GM18867 (cell line): Measurements from ENCODE around the gene PLEKHA1.

Experiments used
- ATAC-seq: cut with Tn5 transposase; IDR thresholded peaks from one replicate; pipeline ENCODE4 v1.9.1; 2021; ENCODE audit warnings: mild to moderate bottlenecking, moderate library complexity; ENCODE audit not compliant: unreplicated experiment

PLEKHA1 gene

DNA sequence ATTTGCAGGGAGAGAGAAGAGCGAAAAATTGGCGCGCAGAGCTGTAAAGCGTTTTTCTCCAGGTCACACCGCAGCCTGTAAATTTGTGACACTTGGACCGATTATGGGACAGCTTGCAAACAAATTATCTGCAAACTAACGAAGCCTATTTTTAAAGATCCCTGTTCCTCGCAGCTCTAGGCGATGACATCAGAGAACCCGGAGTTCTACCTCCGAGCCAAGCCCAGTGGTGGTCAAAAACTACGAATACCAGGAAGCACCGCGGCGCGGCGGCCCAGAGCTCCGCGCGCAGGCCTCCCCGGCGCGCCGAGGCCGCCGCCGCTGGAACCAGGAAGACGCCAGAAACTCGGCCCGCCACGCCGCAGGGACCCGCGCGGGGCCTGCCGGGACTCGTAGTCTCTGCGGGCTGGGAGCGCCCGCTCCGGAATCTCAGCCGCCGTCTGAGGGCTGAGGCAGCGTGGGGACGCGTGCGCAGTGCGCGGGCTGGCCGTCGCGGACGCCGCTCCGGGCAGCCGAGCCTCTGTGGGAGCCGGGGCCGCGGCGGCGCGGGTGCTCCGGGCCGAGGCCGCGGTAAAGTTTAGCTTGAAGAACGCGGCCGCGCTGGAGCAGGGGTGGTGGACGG lies at the start of gene PLEKHA1:
Gene PLEKHA1 (plus strand): TSS at position 472 of the 622 bp plus-strand sequence. CDS start 18,493 bp downstream, outside the sequence.
- peak; percentile 89 for ATAC-seq

DNA sequence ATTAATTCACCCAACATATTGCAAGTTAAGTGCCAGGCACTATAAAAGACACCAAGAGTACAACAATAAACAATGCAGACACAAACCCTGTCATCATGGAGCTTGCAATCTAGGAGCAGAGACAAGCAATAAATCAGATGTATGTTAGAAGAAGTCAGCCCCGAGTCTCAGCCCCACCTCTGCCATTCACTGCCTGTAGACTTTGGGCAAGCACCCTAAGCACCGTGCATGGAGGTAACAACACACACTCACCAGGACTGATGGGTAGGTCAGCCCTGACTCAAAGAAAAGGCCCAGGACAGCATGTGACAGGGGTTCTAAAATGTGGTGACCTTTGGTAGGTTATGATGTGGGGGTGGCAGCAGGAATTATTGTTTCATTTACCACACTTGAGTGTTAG lies 49.3 kb upstream of the PLEKHA1 start:
- ATAC-seq: no peak

DNA sequence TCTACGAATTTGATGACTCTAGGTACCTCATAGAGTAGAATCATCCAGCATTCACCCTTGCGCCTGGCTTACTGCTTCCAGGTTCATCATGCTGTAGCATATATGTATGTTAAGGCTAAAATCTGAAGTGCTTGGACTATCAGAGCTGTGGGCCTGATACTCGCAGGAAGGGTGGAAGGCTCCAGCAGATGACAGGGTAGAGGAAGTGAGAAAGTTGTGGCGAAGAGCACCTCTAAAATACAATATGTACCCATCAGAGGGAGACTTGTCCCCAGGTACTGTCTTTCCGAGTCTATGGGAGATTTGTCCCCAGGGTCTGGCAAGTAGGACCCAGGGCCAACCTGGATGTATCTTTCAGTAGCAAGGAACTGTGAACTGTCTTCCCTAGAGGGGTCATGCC lies 48.1 kb upstream of the PLEKHA1 start:
- peak; percentile 52 for ATAC-seq

DNA sequence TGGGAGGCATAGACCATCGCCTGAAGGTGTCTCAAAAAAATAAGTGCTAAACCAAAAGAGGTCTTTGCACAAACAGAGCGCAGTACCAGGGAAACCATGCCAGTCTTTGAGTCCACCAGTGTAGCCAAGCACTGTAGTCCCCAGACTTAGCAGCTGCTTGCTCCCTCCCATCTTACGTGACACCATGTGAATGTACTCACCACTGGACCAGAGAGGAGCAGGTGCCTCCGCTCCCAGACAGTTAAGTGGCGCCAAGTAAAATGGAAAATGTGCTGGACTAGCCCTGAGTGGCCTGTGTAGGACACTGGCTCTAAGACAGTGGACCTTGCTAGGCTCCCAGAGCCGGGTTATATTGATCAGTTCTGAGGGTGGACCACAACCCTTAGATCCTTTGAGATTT lies 47.7 kb upstream of the PLEKHA1 start:
- no peak for ATAC-seq

DNA sequence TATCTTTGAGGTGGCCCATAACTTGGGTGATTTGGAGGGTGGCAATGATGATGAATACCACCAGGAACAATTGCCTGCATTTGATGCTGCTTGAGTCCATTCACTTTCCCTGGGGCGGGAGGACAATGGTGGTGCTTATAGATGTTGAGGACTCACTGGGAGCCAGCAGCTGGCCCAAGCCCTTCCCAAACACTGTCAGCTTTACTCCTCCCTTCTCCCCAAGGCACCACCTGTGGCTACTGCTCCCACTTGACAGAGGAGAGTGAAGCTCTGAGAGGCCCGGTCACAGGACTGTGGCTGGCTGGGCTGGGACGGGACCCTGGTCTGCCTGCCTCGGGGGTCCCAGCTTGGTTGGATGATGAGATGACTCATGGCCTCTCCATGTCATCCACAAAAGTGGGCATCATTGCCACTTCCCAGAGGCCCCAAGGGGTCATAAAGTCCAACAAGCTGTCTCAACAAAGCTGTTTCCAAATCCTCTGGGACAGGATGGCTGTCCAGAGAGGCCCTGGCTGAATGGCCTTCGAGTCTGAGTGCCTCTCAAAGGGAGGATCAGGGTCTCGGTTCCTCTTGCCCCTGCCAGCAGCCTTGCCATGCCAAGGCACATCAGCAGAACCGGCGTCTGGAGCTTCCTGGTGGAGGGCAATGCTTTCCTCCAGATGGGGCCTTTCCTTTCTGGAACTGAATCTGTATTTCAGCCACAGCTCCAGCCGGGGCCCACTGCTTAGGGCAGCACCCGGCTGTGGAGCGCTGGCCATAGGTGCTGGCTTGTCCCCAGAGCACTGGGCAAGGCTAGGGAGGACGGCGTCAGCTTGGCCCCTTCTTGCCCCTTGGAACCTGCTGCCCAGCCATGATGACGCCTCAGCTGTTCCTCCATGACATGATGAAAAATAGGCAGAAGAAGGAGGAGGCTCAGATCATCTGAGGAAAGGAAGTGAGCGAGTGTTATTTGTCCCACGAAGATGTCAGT lies 47.0 kb upstream of the PLEKHA1 start:
- ATAC-seq: no peak

DNA sequence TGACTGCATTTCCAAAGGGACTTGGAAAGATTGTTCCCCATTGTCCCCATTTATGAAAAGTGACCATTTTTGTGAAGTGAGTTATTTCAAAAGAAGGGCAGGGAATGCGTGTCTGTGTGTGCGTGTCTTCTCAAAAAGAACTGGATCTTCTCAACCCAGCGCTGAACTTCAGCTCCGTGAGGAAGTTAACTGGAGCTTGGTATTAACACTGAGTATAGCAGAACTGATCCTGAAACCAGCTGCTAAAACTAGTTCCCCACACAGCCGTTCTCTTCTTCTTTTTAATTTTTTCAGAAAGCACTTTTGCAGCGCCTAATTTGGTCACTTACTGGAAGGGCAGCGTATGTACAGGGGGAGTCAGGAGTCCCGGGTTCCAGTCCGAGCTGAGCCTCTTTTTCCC lies 45.8 kb upstream of the PLEKHA1 start:
- no peak for ATAC-seq

DNA sequence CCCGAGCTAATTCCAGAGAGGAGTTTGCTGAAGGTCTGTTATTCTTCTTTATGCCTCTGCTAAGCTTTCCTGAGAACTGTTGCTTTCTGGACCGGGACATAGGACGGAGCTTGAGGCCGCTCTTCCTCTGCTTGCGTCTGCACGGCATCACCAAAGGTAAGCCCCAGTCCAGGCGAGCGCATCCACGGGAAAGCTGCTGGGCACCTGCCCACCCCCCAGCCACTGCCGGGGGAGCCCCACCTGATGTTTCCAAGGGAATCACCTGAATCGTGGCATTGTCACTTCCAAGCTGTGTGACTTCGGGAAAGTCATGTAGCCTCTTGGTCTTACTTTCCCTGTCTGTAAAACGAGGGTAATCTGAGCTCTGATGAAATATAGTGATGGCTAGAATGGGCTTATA lies 45.1 kb upstream of the PLEKHA1 start:
- ATAC-seq: no peak

DNA sequence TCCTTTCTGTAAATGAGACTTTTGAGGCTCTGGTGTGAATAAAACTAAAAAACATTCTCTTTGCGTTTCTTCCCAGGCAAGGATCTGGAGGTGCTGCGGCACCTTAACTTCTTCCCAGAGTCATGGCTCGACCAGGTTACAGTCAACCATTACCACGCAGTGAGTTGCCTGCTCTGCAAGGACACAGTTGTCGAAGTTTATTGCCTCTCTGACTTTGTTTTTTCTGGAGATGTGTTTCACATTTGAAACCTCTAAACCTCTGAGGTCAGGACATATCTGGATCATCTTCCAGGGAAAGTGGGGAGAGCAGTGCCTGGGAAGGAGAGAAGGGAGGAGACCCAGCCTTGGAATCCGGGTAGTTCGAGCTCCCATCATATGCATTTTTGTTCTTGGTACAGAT lies 43.4 kb upstream of the PLEKHA1 start:
- no peak for ATAC-seq

DNA sequence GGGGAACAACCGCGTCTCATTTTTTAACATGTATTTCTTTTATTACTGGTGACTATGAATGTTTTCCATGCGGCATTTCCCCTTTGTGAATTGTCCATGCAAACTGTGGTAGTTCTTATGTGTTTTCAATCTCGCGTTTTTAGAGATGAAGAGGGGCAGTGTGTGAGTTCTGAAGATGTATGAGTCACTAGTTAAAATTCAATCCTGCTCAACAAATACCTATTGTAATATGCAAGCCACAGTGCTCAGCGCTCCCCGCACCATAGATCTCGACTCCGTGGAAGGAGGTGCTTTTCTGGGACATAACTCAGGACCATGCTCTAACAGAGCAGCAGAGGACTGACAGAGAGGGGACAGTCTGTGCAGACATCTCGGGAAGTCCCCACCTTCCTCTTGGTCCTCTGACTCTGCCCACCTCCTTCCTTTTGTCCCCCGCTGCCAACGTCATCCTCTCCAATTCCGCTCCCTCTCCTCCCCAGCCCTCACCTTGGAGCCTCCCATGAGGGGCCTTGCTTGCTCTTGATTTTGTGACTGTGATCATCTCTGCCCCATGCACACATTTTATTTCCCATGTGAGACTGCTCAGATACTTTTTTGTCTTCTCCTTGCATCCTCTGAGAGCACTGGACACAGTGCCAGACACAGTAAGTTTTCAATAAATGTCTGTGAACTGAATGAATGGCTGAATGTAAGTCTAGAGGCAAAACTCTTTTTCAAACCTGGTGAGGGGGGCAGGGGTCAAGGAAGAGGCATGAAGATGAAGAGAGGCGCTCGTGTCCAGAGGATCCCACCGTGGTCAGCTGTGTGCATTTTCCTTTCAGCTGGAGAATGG lies 42.7 kb upstream of the PLEKHA1 start:
- no peak for ATAC-seq

DNA sequence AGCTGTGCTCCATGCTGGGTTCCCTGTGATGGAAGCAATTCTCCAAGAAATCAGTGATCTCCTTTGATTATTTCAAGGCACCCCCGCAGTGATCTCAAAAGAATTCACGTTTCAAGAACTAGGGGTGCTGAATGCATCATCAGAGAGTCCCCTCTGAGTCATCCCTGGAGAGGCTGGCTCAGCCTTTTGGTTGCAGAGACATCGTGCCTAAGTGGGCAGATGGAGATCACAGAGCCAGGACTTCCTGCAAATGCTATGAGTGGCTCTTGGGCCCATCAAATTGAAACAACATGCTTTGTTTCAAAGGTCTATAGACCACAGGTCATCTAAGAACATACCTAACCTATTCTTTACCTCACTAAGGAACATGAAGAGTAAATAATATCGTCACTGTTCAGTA lies 41.5 kb upstream of the PLEKHA1 start:
- ATAC-seq: no peak

DNA sequence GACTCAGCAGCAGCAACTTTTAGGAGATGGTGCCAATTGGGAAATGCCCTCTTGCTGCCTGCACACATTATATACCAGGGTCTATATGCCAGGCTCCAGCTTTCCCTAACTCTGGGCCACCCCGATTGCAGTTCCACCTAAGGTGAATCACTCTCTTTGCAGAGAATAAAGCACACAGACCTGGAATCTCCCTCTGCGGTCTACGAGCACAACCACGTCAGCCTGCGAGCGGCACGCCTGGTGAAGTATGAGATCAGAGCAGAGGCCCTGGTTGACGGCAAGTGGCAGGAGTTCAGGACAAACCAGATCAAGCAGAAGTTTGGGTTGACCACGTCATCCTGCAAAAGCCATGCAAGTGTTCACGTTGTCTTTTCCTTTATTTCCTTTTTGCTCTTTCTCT lies 38.2 kb upstream of the PLEKHA1 start:
- ATAC-seq: no peak

DNA sequence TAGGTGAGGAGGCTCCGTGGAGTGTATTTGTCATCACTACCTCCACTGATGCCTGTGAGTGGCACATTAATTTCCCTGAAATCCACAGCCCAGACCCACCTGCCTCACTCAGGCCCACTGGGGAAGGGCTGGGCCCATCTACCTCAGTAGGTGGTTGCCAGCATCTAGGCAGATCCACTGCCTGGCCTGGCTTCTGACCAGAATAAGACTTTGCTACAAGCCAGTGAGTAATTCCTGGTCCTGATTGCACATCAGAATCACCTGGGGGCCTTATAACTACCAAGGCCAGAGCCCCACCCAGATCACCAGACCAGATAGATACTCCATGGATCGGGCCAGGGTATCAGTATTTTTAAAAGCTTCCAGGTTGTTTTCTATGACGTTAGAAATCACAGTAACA lies 37.5 kb upstream of the PLEKHA1 start:
- ATAC-seq: no peak

DNA sequence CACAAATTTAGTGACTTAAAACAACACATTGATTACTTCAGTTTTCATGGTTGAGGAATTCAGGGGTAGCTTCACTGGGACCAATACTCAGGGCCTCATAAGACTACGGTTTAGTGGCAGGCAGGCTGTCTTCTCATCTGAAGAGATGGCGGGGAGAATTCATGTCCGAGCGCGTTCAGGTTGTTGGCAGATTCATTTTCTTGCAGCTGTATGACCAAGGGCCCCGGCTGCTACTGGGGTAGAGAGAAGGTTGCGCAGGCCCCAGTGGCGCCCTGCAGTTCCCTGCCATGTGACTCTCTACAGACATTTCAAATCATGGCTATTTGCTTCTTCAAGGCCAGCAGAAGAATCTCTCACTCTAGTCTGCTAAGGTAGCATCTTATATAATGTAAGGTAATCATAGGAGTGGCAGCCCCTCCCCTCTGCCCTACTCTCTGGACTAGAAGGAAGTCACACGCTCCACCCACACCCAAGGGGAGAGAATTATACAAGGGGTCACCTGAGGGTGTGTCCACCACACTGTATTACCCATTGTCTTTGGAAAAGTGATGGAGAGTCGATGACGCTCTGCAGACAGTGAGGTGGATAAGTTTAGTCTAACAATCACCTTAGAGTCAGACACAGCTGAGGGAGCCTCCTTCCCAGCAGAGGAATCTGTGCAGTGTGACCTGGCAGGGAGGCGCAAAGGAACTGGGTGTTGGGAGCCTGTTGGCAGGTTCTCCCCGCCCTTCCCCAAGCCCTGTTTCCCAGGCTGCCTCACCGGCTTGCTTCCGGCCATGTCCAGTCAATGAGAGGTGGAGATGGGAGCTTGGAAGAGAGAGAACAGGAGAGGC lies 35.7 kb upstream of the PLEKHA1 start:
- ATAC-seq: no peak

DNA sequence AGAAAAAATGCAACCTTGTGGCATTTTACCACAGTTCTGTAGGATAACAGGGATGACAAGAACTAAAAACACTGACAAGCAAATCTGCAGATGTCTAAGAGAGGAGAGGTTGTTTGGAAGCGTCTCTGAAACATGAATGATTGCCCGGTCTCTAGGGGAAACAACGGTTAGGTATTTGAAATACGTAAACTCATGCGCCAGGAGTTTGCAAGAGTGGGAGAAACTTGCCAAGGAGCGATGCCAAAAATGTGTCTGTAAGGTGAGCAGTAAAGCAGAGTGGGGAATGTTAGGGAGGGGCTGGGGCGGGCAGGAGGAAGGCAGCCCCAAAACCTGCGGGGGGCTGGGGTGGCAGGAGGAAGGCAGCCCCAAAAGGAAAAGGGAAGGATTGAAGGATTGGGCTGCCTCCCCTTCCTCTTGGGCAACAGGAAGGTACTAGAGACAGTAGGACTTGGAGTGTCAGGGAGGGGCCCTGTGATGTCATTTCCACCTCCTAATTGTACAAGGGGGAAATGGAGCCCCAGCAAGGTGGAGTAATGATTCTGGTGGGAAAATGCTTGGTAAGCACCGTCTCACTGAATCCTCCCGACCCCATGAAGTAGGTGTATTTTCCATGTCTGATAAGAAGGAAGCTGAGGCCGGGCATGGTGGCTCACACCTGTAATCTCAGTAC lies 33.2 kb upstream of the PLEKHA1 start:
- no peak for ATAC-seq

DNA sequence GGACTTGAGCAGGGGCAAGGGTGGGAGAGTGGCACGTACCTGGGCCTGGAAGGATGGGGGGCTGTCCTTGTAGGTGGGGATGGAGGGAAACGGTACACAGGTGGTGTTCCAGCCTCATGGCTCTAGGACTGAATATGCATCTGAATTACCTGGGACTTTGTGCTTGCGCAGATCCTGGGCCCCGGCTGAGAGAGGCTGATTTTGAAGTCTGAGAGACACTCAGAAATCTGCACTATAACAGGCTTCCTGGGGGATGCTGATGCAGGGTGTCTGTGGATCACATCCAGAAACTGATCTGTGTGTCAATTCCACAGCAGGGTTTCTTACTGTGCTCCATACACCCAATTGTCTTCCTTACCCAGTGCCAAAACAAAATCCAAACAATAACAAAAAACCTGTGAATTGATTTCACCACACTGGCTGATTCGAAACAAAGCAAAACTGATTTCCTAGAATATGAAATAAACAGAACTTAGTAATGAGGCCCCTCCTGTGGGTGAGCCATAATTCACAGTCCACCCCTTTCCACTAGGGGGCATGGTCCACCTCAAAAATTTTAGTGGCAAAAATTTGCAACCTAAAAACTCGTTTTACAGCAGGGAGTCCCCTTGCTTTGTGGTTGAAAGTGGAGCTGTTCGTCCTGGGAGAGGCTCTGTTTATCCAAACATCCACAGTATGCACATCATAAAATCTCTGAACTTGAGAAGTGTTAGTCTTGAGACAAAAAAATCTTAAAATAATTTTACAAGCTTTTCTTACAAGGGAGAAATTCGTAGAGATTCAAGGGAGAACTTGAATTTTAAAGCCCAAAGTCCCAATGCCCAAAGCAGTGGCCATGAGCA lies 32.0 kb upstream of the PLEKHA1 start:
- ATAC-seq: no peak

DNA sequence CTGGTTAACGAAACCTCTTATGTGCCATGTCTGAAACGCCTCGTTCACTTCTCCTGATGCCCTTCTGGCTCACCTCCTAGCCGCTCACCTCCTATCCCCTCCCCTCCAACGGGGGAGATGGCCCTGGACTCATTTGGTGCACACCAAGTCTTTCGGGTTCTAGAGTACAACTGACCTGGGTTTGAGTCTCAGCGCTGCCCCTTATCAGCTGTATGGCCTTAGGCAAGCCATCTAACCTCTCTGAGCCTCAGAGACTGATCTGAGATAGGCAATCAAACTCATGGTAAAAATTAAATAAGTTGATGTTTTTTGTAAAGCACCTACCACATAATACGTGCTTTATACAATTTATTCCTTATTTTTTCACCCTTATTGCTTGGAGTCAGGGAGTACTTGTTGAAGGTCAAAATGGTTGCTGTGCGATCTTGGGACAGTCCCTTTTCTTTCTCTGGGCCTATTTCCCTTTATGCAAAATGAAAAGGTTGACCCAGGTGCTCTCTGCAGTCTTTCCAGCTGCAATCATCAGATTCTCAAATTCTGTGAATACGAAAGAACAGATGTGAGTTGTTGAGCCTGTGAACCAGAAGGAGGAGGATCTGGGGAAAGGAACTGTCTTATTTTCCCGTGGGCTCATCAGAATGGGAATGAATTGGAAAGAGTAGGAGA lies 31.2 kb upstream of the PLEKHA1 start:
- no peak for ATAC-seq

DNA sequence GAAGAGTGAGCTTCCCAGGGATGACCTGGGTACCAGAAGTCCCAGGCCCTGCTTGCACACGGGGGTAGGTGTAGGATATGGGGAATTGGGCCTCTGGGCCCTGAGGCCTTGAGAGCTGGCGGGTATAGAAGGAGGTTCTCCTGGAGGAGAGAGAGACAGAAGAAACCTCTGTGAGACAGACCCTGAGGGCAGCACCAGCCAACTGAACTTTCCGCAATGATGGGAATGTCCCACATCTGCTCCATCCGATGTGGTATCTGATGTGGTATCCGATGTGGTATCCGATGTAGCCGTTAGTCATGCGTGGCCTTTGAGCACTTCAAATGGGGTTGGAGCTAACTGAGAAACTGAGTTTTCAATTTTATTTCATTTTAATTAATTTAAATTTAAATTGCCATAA lies 30.6 kb upstream of the PLEKHA1 start:
- ATAC-seq: no peak

DNA sequence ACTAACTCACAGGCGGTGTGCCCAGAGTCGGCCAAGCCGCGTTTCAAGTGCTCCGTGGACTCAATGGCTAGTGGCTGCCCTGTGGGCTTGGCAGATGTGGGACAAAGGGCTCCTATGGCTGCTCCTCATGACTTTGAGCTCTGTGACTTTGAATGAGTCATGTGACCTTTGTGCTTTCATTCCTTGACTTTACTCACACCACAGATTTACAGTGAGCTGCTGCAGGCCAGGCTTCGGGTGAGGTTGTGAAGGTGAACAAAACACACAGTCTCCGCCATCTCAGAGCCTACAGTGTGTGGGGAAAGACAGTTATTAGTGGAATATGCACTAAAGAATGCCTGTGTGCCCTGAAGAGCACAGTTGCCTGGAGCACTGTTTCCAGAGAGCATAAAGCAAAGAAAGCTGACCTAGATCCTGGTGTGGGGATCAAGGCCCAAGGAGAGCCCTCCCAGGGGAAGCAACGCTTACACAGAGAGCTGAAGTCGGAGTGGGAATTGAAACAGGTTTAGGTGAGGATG lies 29.7 kb upstream of the PLEKHA1 start:
- no peak for ATAC-seq
